Measurements from ENCODE around the gene TTC3.
A peak's percentile ranks its signal among the peaks of the same experiment; 100 is the strongest.

TTC3 gene

DNA sequence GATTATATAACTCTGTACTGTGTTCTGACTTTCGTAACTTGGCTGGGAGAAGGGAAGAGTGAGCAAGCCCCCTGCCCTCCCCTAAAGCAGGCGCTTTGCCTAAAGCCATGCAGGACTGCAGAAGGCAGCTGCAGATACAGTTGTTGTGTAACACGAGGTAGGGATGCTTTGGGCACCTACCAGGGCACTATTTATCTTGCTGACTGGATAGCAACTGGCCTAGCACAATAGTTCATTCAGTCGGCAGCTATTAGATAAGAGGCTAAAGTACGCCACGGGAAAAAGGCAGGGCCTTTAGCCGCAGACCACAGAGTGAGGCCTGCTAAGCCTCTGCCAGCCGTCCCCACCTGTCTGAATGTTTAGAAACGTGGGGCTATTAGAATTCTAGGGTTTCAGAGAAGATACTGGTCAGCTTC, 80.9 kb downstream of the TTC3 start:
- peak; percentile 54 for DNase-seq (ENCODE audit: low read depth)

DNA sequence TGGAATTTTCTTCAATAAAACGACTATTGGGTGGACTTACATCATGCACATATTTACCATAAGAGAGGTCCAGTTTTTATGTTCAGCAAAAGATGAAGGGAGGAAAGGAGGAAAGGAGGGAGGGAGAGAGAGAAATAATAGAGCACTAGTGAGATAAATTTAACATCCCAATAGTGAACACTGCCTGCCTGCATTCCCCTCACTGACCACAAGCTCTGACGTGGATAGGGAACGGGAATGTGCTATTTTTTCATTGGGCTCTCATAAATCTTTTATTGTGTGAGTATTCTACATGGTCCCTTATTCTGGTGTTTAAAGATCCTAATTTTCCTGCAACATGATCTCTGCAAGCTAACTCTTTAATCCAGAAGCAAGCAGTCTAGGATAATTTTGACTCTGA, 82.1 kb downstream of the TTC3 start:
- no peak for DNase-seq (ENCODE audit: low read depth)

DNA sequence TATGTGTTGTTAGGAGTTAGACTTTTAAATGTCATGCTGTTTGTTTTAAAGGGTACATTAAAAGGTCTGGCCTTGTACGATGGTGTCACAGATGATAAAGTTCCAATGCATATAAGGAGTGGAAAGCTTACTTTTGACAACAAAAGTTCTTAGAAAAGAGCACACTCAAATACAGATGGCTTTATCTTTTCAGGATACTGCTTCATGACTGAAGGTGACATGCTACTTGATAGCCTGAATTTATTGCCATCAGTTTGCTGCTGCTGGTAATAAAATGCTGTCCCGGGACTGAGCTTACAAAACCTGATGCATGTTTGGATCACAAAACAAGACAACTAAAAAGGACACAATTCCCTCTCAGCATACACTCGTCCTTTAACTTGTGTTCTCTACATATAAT, 84.9 kb downstream of the TTC3 start:
- DNase-seq (ENCODE audit: low read depth), result no peak

DNA sequence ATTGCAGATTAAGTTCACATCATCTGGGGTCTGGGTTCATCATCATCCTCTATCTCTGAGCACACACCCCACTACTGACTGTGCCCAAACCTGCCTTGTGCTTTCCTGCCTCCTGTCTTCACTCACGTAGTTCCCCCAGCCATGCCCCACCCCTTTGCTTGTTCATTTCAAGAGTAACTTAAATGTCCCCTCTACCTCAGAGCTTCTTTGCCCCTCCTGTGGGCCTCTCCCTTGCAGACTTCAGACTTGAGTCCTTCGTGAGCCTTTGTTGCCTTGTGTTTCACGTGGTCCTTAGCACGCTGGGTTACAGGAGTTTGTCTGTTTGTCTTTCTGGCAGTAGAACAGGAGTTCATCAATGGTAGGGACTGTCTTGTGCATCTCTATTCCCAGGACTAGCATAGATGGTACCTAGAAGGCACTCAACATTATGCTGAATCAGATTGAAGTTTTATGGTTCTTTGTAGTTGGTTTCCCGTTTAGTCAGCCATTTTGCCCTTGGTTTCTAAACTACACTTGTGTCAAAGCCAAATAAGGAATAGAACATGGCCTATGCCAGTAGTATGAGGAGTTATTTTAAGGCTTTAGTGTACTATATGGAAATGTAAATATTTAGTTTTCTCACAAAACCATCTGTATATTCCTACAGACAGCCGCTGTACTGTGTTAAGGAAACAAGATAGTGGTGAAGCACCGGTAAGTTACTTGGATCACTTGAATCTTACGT, 86.2 kb downstream of the TTC3 start:
- peak; percentile 70 for DNase-seq (ENCODE audit: low read depth)

DNA sequence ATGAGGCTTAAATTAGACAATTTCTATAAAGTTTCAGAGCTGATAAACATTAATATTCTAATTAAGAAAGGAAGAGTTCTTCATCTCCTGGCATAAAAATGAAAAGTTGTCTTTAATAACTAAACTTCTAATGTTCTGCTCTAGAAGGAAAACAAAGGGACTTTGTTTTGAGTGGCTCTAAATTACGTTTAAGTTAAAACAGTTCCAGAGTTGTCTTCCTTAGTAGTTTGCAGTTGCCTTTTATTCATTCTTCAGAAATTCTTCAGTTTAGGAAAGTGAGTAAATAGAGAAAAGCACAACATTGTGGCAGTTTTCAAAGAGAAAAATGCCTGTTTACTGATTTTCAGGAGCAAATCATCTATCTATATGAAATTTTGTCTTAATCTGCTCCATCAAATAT, 86.9 kb downstream of the TTC3 start:
- DNase-seq (ENCODE audit: low read depth), result no peak

DNA sequence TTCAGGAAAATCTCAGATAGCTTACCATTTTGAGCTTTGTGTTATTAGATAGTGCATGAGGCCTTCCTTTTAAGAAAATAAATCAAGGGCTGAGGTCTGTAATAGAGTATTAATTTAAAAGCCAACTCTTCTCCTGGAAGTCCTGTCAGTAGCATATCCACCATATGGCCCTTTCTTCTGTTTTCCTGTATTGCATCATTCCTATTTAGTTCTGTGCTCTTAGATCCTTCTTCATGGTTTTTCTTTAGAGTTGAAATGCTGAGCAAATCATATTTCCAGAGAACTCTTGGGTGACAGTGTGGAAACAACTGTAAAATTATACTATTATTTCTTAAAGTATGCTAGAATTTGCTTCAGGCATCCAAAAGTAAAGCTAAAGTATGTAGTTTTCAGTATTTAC, 91.7 kb downstream of the TTC3 start:
- peak; percentile 26 for DNase-seq (ENCODE audit: low read depth)

DNA sequence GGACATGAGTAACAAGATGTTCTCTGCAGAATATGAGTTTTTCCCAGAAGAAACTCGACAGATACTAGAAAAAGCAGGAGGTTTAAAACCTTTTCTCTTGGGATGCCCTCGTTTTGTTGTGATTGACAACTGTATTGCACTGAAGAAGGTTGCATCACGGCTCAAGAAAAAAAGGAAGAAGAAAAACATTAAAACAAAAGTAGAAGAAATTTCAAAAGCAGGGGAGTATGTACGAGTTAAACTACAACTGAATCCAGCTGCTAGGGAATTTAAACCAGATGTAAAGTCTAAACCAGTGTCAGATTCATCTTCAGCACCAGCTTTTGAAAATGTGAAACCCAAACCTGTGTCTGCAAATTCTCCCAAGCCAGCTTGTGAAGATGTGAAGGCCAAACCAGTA, 92.5 kb downstream of the TTC3 start:
- DNase-seq (ENCODE audit: low read depth), result no peak

DNA sequence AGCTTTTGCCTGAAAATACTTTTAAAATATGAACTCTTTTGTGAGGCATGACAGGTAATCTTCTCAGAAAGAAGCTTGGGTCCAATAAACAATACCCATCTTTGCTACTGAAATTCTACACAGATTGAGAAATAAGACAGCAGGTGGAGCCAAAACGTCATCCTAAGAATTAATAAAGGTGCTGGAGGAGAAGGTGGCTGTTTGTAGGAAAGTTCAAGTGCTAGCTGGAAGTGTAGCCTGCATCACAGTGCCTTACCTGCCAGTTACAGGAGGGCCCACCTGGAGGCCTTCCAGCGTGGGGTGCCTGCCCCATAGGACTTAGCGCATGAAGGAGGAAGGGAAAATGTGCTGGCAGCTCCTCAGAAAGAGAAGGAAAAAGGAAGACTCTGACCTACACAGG, 93.7 kb downstream of the TTC3 start:
- no peak for DNase-seq (ENCODE audit: low read depth)

DNA sequence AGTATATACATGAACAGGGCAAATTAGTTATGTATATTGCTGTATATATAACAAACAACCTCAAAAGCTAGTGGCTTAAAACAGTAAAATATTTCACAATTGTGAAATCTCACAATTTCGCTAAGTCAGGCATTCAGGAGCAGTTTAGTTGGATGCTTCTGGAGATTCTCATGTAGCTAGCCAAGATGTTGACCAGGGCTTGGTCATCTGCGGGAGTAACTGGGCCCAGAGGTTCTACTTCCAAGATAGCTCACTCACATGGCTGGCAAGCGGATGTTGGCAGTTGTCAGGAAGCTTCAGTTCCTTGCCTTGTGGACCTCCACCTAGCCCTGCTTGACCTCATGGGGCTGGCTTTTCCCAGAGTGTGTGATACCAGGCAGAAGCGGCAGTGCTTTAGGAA, 95.6 kb downstream of the TTC3 start:
- no peak for DNase-seq (ENCODE audit: low read depth)

DNA sequence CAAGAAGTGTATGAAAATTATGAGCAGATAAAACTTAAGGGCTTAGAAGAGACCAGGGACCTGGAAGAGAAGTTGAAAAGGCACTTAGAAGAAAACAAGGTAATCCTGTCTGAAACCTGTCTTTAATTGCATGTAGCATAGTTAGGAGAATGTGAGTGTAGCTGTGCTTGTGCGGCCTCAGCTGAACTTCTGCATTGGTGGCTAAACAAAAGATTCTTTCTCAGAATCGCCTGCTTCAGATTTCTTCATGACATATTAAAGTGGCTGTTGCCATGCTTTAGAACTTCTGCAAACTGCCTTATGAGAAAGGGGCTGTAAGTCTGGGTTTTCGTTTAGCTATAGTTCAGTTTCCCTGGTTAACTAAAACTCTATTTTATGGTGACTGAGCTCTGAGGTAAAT, 99.6 kb downstream of the TTC3 start:
- DNase-seq (ENCODE audit: low read depth), result no peak

DNA sequence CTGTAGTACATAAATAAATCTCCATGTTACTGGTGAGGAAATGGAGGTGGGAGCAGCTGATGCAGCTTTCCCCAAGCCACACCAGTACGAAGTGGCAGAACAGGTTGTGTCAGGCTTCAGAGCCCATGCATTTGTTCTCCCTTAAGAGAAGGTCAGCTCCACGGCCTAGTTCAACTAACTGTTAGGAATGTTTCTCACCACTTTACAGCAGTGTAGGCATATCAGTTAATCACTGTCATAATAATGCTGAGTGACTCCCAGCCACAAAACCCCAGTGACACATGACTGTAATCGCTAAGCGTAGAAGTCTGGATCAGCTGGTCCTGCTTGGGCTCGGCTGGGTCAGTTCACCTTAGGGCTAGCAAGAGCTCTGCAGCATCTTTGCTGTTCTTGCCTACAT, 103.7 kb downstream of the TTC3 start:
- DNase-seq (ENCODE audit: low read depth), result no peak

DNA sequence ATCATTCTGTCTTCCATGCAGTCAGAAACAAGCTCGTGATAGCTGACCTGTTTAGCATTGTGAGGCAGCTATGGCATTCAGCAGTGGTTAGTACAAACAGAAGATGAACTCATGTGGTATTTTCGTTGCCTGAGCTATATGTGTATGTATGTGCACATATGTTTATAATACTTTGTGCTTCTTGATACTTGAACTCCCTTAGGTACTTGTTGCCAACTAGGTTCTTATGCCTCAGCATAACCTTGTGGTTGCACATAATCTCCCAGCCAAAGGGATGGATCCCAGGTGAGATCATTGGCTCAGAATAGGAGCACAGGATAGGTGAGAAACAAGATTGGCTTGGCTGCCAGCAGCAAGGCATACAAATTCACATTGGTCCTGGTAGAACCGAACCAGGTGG, 108.0 kb downstream of the TTC3 start:
- DNase-seq (ENCODE audit: low read depth), result peak; percentile 41

DNA sequence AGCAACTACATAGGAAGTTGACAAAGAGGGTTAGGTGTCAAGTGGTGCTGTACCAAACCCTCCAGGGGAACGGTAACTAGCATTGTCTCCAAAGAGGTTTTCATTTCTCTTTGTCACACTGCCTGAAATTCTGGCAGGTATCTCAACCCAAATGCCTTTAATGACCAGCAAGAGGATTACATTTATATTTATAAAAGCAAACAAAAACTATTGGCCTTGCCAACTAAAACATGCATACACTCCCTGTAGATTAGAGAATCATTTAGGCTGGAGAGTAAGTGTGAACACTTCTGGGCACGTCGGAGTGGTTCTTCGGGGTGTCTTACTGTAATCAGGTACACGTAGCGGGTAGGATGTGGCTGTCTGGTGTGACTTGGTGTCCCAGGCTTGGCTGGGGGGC, 109.2 kb downstream of the TTC3 start:
- DNase-seq (ENCODE audit: low read depth), result no peak

DNA sequence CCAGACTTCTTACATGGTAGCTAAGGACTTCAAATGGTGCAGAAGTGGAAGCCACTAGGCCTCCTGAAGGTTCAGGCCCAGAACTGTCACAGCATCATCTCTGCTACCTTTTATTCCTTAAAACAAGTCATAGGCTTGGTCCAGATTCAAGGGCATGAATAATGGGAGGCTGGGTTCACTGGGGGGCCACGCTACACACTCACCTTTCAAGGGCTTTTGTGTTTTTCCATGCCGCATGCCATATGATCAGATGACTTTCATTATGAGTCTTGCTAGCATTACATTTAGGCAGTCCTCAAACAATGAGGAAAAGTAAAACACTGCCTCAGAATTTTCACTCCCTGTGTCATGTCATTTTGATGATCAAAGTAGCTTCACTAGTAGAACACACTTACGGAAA, 110.7 kb downstream of the TTC3 start:
- DNase-seq (ENCODE audit: low read depth), result no peak

DNA sequence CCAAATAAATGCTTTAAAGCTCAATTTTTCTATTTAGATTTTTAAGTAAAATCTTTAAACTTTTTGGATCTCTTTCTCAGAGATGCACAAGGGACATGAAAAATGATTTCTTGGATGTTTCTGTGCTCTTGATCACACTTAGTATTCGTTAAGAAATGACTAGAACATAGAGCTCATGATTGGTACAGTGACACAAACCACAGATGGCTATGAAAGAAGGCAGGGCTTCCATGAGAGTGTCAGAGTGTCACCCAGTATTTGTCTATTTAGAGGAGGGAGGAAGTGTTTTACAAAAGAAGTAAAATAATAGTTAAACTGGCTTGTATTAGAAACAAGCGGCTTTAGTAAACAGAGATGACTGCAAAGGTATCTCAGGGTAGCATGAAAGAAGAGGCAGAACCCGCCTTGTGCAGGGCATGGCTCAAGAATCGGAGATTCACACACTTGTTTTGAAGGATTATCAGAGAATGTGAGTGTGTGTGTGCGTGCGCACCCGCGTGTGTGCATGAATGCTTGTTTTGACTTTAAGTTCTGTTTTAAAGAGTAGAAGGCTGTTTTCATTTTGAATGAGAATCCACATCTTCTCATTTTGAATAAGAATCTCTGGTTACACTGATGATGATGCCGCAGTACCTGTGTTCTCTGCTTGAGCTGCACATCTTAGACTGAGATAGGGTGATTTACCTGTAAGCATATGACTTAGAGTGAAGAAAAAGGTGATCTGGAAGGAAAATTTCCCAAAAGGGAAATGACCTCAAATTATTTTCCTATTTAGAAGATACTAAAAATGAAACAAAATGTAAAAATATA, 111.9 kb downstream of the TTC3 start:
- DNase-seq (ENCODE audit: low read depth), result no peak

DNA sequence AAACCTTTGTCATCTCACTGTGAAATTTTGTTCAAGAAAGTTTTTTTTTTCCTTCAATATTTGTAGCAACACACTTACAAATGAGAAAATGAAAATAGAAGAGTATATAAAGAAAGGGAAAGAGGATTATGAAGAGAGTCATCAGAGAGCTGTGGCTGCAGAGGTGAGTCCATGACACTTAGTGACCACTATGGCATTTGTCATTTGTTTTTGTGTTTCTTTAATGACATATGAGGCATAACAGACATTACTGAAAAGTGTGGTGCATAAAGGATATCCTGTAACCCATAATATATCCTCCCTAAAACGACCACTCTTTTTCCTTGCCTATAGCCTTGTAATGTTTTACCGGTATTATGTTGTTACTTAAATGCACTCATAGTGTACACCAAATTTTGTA, 113.9 kb downstream of the TTC3 start:
- no peak for DNase-seq (ENCODE audit: low read depth)

DNA sequence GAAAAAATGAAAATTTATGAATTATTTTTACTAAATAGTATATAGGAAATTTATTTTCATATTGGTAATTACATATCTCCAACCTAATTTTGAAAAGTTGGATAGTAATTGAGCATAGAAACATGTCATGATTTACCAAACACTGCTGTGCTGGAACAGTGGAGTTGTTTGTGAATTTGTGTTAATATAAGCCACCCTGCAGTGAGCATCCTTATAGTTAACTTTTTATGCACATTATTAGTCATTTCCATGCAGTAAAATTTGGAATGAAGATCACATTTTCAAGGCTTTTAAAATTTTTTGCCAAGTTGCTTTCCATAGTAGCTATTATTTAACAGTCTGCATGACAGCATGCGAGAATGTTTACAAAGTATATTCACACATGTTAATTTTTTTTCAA, 115.8 kb downstream of the TTC3 start:
- DNase-seq (ENCODE audit: low read depth), result no peak

DNA sequence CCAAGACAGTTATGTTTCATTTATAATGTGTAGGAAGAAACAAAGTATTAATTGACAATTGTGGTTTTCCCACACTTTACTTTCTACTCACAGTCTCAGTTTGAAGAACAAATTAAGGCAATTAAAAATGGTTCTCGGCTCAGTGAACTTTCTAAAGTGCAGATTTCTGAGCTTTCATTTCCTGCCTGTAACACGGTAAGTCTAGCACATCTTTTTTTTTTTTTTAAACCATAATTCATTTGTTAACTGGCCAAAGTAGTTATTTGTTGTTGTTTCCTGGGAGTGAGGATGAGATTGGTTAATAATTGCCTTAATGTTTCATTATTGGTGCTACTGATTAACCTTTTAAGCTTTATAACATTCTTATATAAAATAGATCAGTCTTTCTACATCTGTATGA, 119.0 kb downstream of the TTC3 start:
- no peak for DNase-seq (ENCODE audit: low read depth)

DNA sequence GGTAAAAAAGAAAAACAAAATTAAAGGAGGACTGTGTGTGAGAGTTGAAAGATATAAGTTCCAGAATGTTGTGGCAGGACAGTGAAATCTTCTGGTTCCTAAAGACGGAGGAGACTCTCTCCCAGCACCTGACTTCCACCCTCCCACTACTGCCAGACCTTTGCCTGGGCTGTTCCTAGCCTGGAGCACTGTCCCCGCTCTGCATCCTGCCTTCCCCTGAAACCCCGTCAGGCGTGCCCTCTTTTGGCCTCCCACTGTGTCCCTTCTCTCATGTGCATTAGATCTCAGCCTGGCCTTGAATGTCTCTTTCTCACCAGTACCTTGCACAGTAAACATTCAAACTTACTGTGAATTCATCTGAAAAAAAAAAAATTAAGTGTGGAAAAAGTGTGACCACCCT, 120.0 kb downstream of the TTC3 start:
- no peak for DNase-seq (ENCODE audit: low read depth)

DNA sequence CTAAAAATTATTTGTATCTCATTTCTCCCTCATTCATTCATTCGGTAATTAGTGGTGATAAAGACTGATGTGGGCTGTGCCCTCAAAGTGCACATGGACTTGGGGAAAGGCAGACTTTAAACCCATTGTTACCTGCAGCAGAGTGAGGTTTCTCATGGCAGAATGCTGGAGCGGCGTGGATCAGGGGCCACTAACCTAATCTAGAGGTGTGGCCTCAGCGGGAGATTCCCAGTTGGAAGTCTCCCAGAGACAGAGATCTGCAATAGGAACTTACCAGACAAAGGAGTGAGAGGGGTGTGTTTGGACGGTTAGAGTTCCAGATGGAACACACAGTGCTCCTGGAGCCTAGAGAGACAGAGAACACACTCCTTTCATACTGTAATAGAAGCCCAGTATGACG, 120.6 kb downstream of the TTC3 start:
- no peak for DNase-seq (ENCODE audit: low read depth)

DNA sequence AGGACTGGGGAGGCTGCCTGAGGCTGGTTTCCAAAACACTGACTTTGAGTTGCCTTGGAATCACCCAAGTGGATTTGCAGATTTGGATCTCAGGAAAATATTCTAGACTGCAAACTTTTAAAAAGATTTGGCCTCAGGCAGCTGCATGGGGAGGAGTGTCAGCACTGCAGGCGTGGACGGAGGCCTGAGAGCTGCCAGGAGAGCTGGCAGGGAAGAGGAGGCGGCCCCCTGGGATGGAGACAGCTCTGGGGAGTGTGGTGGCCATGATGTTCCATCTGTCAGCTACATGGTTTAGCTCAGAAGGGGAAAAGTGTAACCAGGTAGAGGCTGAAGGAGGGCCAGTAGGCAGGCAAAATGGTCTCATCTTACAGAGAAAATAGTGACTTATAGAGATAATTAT, 122.0 kb downstream of the TTC3 start:
- DNase-seq (ENCODE audit: low read depth), result no peak

DNA sequence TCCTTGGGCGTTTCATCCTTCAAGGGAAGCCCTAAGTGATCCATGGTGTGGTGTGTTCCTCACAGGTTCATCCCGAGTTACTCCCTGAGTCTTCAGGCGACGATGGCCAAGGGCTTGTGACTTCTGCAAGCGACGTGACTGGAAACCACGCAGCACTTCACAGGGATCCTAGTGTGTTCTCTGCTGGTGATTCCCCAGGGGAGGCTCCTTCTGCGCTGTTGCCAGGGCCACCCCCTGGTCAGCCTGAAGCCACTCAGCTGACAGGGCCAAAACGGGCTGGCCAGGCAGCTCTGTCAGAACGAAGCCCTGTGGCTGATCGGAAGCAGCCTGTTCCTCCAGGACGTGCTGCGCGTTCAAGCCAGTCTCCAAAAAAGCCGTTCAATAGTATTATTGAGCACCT, 122.6 kb downstream of the TTC3 start:
- DNase-seq (ENCODE audit: low read depth), result no peak

DNA sequence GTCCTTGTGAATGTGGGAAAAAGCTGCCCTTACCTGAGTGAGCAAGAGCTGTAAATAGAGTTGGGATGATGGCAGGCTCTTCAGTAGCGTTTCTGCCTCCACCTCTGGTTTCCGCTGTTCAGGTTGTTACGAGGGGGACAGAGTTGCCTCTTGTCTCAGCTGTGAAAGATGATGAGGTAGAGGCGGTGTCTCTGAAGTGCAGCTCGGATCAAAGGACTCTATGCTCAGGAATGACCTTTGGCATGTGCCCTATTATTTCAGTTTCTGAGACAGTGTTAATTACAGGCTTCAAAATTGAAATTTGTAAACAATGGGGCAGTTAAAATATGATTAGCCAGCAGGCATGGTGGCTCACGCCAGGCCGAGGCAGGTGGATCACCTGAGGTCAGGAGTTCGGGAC, 123.8 kb downstream of the TTC3 start:
- DNase-seq (ENCODE audit: low read depth), result no peak

DNA sequence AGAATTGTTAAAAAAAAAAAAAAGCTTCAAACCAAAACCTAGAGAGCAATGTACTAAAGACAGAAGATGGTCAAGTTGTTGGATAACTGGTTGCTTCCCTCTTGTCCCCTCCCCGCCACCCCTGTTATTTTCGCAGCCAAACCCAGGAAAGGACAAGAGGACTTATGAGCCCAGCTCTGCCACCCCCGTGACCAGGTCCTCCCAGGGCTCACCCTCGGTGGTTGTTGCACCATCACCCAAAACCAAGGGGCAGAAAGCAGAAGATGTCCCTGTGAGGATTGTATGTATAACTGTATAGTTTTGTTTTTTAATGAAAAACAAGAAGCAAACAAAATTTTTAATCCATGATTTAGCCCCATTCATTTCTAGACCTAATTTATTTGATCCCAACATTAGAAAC, 124.7 kb downstream of the TTC3 start:
- no peak for DNase-seq (ENCODE audit: low read depth)

All from iris pigment epithelial cell (primary cell).